ENCODE measurements around the gene FADS3.

FADS3 gene

GRCh38 chr11:61874377-61874809 lies 17.0 kb downstream of the FADS3 start:
- no peak for DNase-seq

GRCh38 chr11:61873588-61874376 lies 17.6 kb downstream of the FADS3 start:
- no peak for DNase-seq

GRCh38 chr11:61872935-61873565 lies 18.3 kb downstream of the FADS3 start:
- no peak for DNase-seq

- peak; percentile 23 for DNase-seq
Measured at GRCh38 chr11:61871158-61871597, 20.2 kb downstream of the FADS3 start.

- no peak for DNase-seq
Measured at GRCh38 chr11:61870541-61871031, 20.8 kb downstream of the FADS3 start.

GRCh38 chr11:61869708-61870451 lies 21.5 kb downstream of the FADS3 start:
- DNase-seq: no peak

GRCh38 chr11:61869429-61869707 lies 22.0 kb downstream of the FADS3 start:
- DNase-seq: no peak

GRCh38 chr11:61868571-61869428 lies 22.5 kb downstream of the FADS3 start:
- DNase-seq: no peak

GRCh38 chr11:61866958-61867343 lies 24.4 kb downstream of the FADS3 start:
- no peak for DNase-seq

GRCh38 chr11:61866231-61866957 lies 25.0 kb downstream of the FADS3 start:
- no peak for DNase-seq

GRCh38 chr11:61864814-61865775 lies 26.2 kb downstream of the FADS3 start:
- no peak for DNase-seq

- no peak for DNase-seq
Measured at GRCh38 chr11:61863548-61864081, 27.7 kb downstream of the FADS3 start.

GRCh38 chr11:61862714-61863547 lies 28.4 kb downstream of the FADS3 start:
- no peak for DNase-seq

- no peak for DNase-seq
Measured at GRCh38 chr11:61861634-61862033, 29.7 kb downstream of the FADS3 start.

- no peak for DNase-seq
Measured at GRCh38 chr11:61860054-61860903, 31.1 kb downstream of the FADS3 start.

- no peak for DNase-seq
Measured at GRCh38 chr11:61855939-61856680, 35.2 kb downstream of the FADS3 start.

- no peak for DNase-seq
Measured at GRCh38 chr11:61854966-61855714, 36.2 kb downstream of the FADS3 start.

Measured in NCI-H1417 treated with DMSO at 0.1 percent for 48 hours (cell line).